HPDE6-E6E7 (cell line): ENCODE results near the gene ITPRIPL2.

Source experiments
- DNase-seq: peaks from one replicate; pipeline ENCODE4 v3.0.0; 2011; ENCODE audit warnings: missing footprints; ENCODE audit errors: extremely low spot score

Gene ITPRIPL2

DNA sequence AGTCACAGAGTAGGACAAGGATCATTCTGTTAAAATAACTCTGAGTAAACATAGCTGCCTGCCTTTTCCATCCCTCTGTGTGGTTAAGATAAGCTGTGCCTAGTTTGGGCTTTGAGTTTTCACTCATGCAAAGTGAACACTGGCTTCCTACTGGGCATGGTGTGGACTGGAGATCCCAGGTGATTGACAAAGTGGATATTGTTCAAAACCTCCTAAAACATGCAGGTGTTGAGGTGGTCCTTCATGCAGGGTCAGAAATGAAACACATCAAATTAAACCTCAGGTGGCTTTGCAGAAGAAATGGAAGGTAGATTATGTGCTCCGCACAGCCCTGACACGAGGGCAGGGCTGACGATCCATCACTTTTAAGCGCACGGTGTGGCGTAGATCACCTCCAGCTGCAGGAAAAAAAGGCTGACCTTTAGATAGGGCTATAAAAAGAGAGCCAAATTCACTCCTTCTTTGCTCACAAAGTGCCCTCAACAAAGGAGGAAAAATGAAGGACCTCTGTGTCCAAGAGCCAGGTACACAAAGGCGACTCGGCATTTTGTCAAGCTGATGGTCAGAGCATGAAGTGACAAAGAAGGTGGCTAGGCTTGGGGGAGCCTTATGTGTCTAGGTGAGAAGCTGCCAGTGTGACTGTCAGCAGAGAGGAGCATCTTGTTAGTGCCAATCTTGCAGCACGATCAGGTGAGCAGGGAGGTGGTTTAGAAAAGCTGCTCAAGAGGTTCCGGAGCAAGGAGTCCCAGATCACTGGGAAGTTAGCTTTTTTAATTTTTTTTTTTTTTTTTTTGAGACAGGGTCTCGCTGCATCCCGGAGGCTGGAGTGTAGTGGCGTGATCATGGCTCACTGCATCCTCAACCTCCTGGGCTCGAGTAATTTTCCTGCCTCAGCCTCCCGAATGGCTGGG lies 19.9 kb upstream of the ITPRIPL2 start:
- DNase-seq = no peak

DNA sequence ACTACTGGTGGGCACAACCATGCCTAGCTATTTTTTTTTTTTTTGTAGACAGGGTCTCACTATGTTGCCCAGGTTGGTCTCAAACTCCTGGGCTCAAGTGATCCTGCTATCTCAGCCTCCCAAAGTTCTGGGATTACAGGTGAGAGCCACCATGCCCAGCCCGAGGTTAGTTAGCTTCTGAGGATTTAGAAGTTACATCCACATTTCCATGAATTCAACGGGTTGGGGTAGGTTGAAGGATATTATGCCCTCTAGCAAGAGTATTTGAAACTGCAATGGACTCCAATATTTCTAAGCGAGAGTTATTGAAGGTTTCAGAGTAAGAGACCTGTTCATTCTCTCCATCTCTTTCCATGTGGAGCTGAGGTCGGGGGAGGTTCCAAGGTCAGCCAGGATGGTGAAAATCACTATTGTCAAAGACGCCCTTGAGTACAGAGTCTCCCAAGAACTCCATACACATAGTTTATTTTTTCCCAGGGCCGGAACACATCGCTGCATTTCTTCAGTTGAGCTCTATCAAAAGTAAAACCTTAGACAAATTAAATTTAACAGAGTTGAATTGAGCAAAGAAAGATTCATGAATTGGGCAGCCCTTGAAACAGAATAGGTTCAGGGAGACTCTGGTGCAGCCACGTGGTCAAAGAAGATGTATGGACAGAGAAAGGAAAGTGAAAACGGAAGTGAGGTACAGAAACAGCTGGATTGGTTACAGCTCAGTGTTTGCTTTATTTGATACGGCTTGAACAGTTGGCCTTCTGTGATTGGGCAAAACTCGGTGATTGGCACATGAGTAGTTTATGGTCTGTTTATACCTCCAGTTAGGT lies 19.0 kb upstream of the ITPRIPL2 start:
- DNase-seq = no peak

- no peak for DNase-seq
Observed at GRCh38 chr16:19095654-19096053, 18.1 kb upstream of the ITPRIPL2 start.

- no peak for DNase-seq
Observed at GRCh38 chr16:19098173-19098572, 15.6 kb upstream of the ITPRIPL2 start.

GRCh38 chr16:19102187-19102872 lies 11.4 kb upstream of the ITPRIPL2 start:
- DNase-seq = no peak

DNA sequence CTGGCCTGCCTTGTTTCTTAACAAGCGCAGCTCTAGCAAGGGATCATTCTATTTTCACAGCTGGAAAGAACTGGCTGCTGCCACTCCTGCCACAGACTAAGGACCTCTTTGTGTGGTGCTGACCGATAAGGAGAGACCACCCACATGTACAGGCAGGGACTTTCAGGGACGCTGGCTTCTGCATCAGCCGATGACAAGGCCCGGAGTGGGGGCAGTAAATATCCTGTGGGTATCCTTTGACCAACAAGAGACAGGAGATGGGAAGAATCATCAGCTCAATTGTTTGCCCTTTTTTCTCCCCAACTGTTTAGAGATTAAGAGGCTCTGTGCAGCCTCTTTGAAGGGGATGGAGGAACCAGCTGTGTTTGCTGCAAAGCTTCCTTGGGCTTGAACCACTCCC lies 9.2 kb upstream of the ITPRIPL2 start:
- no peak for DNase-seq

GRCh38 chr16:19105131-19105530 lies 8.6 kb upstream of the ITPRIPL2 start:
- DNase-seq = no peak

DNA sequence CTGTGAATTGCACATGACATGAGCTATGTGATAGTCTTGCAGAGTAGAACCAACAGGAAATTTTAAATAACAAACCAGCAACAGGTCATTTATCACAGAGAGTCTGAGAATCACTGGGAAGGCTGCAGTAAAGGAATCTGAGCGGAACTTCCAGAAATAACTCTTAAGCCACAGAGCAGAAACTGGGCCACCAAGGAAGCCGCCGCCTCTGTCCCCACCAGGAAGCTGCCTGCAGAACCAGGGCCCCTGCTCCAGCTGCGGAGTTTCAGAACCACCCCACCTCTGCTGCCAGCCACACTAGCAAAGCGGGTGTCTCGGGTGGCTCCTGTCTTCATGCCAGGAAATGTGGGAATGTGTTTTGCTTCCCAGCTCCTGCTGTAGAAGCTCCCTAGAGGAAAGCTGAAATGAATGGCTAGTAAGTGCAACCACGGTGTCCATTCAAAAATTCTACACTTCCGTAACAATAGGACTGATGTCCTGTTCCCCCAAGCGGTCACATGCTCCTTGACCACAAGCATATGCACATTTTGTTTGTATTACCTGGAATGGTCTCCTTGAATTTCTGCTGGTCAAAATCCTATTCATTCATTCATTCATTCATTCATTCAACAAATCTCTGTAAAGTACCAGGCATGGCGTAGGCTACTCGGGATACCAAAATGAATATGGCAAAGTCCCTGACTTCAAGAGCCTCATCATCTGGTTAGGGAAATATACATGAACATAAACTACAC lies 7.7 kb upstream of the ITPRIPL2 start:
- DNase-seq = no peak

- DNase-seq = no peak
Observed at GRCh38 chr16:19106625-19107020, 7.1 kb upstream of the ITPRIPL2 start.

- no peak for DNase-seq
Observed at GRCh38 chr16:19108409-19109287, 5.1 kb upstream of the ITPRIPL2 start.

- no peak for DNase-seq
Observed at GRCh38 chr16:19109288-19109664, 4.5 kb upstream of the ITPRIPL2 start.

DNA sequence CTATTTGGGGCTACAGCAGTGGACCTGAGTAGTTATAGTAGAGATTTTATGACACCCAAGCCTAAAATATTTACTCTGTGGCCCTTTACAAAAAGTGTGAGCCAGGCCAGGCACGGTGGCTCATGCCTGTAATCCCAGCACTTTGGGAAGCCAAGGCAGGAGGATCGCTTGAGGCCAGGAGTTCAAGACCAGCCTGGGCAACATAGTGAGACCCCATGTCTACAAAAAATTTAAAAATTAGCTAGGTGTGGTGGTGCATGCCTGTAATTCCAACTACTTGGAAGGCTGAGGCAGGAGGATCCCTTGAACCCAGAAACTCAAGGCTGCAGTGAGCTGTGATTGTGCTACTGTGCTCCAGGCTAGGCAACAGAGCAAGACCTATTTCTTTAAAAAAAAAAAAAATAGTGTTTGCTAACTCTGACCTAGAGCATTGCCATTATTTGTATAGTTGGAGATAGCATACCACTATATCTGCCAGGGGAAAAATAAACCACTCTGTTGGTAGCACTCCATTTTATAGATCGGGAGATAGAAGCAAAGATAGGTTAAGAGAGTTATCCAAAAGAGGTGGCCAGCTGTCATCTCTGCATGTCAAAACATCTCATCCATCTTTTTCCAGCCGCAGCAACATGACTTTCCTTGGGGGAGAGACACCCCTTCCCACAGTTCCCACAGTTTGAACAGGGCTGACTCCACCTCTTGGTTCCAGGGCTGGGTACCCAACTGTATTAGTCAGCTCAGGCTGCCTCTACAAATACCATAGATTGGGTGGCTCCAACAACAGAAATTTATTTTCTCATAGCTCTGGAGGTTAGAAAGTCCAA lies 3.0 kb upstream of the ITPRIPL2 start:
- no peak for DNase-seq

- no peak for DNase-seq
Observed at GRCh38 chr16:19112099-19112407, 1.7 kb upstream of the ITPRIPL2 start.

- DNase-seq = no peak
Observed at GRCh38 chr16:19114359-19115147, 789 bp downstream of the ITPRIPL2 start.

GRCh38 chr16:19115148-19116021 lies 1.6 kb downstream of the ITPRIPL2 start:
- DNase-seq = no peak

DNA sequence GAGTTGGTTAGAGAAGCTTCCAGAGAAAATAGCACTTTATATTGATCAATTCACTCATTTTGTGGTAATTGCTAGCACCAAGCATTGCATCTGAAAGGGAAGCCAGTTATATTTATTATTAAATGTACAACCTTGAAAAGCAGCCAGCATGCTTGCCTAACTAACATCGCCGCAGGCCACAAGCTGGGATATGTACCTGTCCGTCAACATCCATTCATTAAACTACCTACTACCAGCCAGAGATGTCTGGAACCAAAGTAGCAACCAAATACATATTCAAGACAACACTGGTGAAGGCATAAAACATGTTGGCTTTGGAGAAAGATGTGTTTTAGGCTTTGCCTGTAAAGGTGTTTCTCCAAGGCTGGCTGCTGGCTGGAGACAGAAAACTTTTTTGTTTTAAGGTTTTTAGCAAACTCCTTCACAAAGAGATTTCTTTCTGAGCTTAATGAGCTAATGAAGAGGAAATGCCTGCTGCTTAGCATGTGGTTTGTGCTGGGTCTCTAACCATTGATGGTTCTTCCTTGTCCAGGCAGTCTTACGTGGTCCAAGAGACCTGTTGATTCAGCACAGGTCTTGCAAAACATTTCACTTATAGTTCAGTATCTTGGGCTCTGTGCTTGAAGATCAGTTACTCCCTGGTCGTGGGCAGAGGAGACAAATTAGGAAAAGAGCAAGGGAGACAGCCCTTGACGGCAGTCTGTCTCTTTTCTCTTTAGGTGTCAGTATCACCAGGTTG lies 3.1 kb downstream of the ITPRIPL2 start:
- no peak for DNase-seq

- peak; percentile 75 for DNase-seq
Observed at GRCh38 chr16:19118938-19119431, 5.2 kb downstream of the ITPRIPL2 start.
